H1 (cell line): Measurements from ENCODE around the gene AGBL4. TPM values are rescaled to one million over a fixed set of nuclear protein-coding genes. Genes with fewer than 3 reads are reported as not detected.

ENCODE experiments used
- BCL11A ChIP-seq, 2 experiments: IDR thresholded peaks; one replicate each; pipeline ENCODE4 v1.6.1; 2011; ENCODE audit warnings: low read depth in 2 of 2, low read length in 2 of 2, mild to moderate bottlenecking in 2 of 2
- CHD2 ChIP-seq: IDR thresholded peaks from 2 replicates; pipeline ENCODE4 v1.6.1; 2012; ENCODE audit warnings: low read length, improper control_type of control experiment
- GTF2F1 ChIP-seq: IDR thresholded peaks from 2 replicates; pipeline ENCODE4 v1.6.1; 2012; ENCODE audit warnings: low read depth, low read length, improper control_type of control experiment, borderline replicate concordance
- HDAC2 ChIP-seq, 2 experiments: fragments of 300-600 bp in 1 of 2; sonication (generic) in 1 of 2; IDR thresholded peaks; 2 replicates each; pipeline ENCODE4 v1.6.1; 2011 to 2012; ENCODE audit warnings: low read depth in 2 of 2, low read length in 2 of 2, mild to moderate bottlenecking in 2 of 2, moderate library complexity in 2 of 2, borderline replicate concordance in 1 of 2, inconsistent platforms in 1 of 2
- KDM1A ChIP-seq: fragments of 200-600, 300-600 bp; sonication (generic); IDR thresholded peaks from 2 replicates; pipeline ENCODE4 v1.7.1; 2016; ENCODE audit warnings: mild to moderate bottlenecking, low read length, borderline replicate concordance
- SP1 ChIP-seq: IDR thresholded peaks from 2 replicates; pipeline ENCODE4 v1.6.1; 2011; ENCODE audit warnings: low read depth, low read length
- SUZ12 ChIP-seq: fragments of 200-600 bp; sonication (generic); IDR thresholded peaks from 2 replicates; pipeline ENCODE4 v1.6.1; 2012; ENCODE audit warnings: mild to moderate bottlenecking, inconsistent platforms, low read length, moderate library complexity, mixed read lengths
- polyA plus RNA-seq, 7 experiments: library from polyadenylated mRNA; depleted of rRNA in 3 of 7; stranded (reverse) in 5 of 7; unstranded in 2 of 7; fragments of >200 nt in 5 of 7; fragments of 200-250 nt in 2 of 7; gene quantifications; 1 replicate in 5 of 7; 2 replicates in 1 of 7; 4 replicates in 1 of 7; pipeline versions ENCODE4 v1.2.1 to v1.2.3, GENCODE V29; 2011 to 2013; ENCODE audit warnings: missing spikeins in 2 of 7, mixed read lengths in 2 of 7
- total RNA-seq: library from RNA; stranded (reverse); fragmentation: NEBNext Ultra II Directional; extraction: Animal tissue kit (Norgen Biotek cat#: 25700); gene quantifications from 2 replicates; pipeline ENCODE4 v1.2.1, GENCODE V29; 2021

Gene AGBL4
- total and polyA plus RNA-seq, 2 of the 8 experiments (the other 6 are each of a cell fraction or from before 2014, with no cell fraction given): 0.41 to 0.45 TPM

DNA sequence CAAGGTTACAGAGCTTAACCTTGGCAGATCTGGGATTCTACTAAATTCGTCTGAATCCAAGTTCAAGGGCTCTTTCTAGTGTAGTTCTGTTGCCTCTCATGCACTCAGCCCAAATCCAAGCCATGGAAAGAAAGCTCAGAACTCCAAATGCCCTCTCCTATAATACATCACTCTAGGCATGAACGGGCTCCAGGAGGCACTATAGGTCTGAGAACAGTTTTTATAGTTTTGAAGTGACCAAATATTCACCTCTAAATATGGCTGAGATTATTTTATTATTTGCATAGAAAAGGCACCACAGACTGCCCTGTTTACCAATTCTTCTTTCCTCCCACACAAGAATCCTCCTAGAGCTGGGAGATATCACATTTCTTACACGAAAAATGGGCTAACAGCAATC is 919.2 kb downstream of the AGBL4 start (continued):
- TF ChIP-seq KDM1A (no peak), SUZ12 (no peak), BCL11A (IDR thresholded peaks at IDR 0.05; ENCODE audit: low read depth in 2 of 2, low read length in 2 of 2) (no peak), GTF2F1 (no peak), CHD2 (no peak), HDAC2 (IDR thresholded peaks at IDR 0.05; ENCODE audit: borderline replicate concordance in 1 of 2, low read depth in 2 of 2, low read length in 2 of 2) (no peak), SP1 (no peak)
- TF ChIP-seq, all 59 proteins: peak for 0
